A673 (cell line): ENCODE results near the gene NEDD4. TPM values are rescaled to one million over a fixed set of nuclear protein-coding genes. Genes with fewer than 3 reads are reported as not detected.
"Not testable (repeated sequence)": the region's sequence is repeated elsewhere in the genome, so short reads cannot be mapped to it uniquely, and the experiment has no call there.

ENCODE experiments used
- BruUV-seq: library from RNA; stranded (reverse); fragments of 400-500 nt; replicated peaks from 2 replicates; lab custom pipeline; 2021; lab: Mats Ljungman, UMichigan
- CTCF ChIA-PET: fragments of 300-600 bp; sonication (Branson Sonifier 250); formaldehyde crosslinking; loops from one replicate; lab custom pipeline; 2022; ENCODE audit warnings: antibody characterized with exemption; lab: Charles Lee
- POLR2A ChIA-PET: fragments of 300-600 bp; sonication (Branson Sonifier 250); formaldehyde crosslinking; loops from one replicate; lab custom pipeline; 2022; ENCODE audit warnings: antibody characterized with exemption; ENCODE audit not compliant: low non-redundant PET; lab: Charles Lee
- DNase-seq: peaks from one replicate; pipeline ENCODE4 v3.0.0-alpha.2; 2015; ENCODE audit warnings: low spot score
- H3K27ac ChIP-seq: fragments of 200-600 bp; sonication (generic); 2 replicates; pipeline ENCODE4 v1.5.1; 2016; ENCODE audit warnings: mixed run types, low read depth, mild to moderate bottlenecking, mixed read lengths, antibody characterized with exemption, low read length; ENCODE audit not compliant: poor library complexity, severe bottlenecking
- H3K27me3 ChIP-seq: fragments of 200-600 bp; sonication (generic); replicated peaks from 2 replicates; pipeline ENCODE4 v1.6.1; 2017; ENCODE audit warnings: mixed run types, low read depth, mild to moderate bottlenecking, mixed read lengths, antibody characterized with exemption, low read length; ENCODE audit not compliant: insufficient read depth, poor library complexity
- H3K36me3 ChIP-seq: fragments of 200-600 bp; sonication (generic); 2 replicates; pipeline ENCODE4 v1.6.1; 2016; ENCODE audit warnings: mixed run types, mild to moderate bottlenecking, mixed read lengths, antibody characterized with exemption, low read length; ENCODE audit not compliant: insufficient read depth, poor library complexity, severe bottlenecking
- H3K4me1 ChIP-seq: fragments of 200-600 bp; sonication (generic); 2 replicates; pipeline ENCODE4 v1.6.1; 2017; ENCODE audit warnings: mixed run types, mild to moderate bottlenecking, mixed read lengths, antibody characterized with exemption, low read length; ENCODE audit not compliant: insufficient read depth, poor library complexity, severe bottlenecking
- H3K4me3 ChIP-seq: fragments of 200-600 bp; sonication (generic); 2 replicates; pipeline ENCODE4 v1.5.1; 2016; ENCODE audit warnings: low read depth, mixed run types, mild to moderate bottlenecking, mixed read lengths, low read length; ENCODE audit not compliant: poor library complexity, severe bottlenecking
- H3K9me3 ChIP-seq: fragments of 200-600 bp; sonication (generic); 2 replicates; pipeline ENCODE4 v1.6.1; 2016; ENCODE audit warnings: mixed run types, low read depth, mild to moderate bottlenecking, mixed read lengths, antibody characterized with exemption, low read length; ENCODE audit not compliant: poor library complexity, severe bottlenecking
- CTCF ChIP-seq: fragments of 300-800, 200-600 bp; sonication (generic); conservative IDR thresholded peaks from 2 replicates; pipeline ENCODE4 v1.5.1; 2017; ENCODE audit warnings: low read depth, mild to moderate bottlenecking, antibody characterized with exemption, low read length, moderate library complexity, mixed read lengths
- EZH2 ChIP-seq: fragments of 200-600 bp; sonication (generic); IDR thresholded peaks from 2 replicates; pipeline ENCODE4 v1.6.1; 2017; ENCODE audit warnings: borderline replicate concordance, low read depth, mild to moderate bottlenecking, mixed read lengths, antibody characterized with exemption, low read length; ENCODE audit not compliant: poor library complexity, severe bottlenecking
- intact Hi-C: fragments of 100-400 bp; cut with micrococcal nuclease; formaldehyde crosslinking; loops from one replicate; pipeline ENCODE4 v1.10.0; 2022; ENCODE audit not compliant: unreplicated experiment
- total RNA-seq: library from RNA; stranded (reverse); gene quantifications from 2 replicates; pipeline ENCODE4 v1.2.3, GENCODE V29; 2021

Gene NEDD4
- total RNA-seq, 1 experiment from 2014 or later: 23.1 TPM

DNA sequence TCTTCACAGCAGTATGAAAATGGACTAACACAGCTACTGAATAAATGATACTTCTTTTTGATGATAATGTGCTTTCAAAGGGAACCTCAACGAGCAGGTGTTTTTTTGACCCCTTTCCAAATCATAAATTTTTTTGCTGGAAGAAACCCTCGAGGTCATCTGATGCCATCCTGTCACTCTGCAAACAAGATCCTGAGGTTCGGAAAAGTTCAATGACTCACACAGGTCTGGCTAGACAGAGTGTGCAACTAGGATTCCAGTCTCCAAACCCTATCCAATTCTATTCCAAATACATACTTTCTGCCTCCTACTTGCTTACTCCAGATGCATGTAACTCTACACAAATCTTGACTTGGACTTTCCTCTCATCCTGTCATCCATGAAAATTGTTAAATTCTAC, 124.7 kb downstream of the NEDD4 start:
- intact Hi-C loops: no loop called here
- no peak for DNase-seq

GRCh38 chr15:55868291-55868690, 125.1 kb downstream of the NEDD4 start:
- H3K27me3 ChIP-seq, CTCF ChIA-PET, DNase-seq, H3K36me3 ChIP-seq, H3K9me3 ChIP-seq, POLR2A ChIA-PET, H3K4me3 ChIP-seq, intact Hi-C loops, H3K27ac ChIP-seq, H3K4me1 ChIP-seq, BruUV-seq: not testable (repeated sequence)

More for the DNA sequence above, 124.7 kb downstream of the NEDD4 start:
- CTCF ChIA-PET: no interaction called here
- TF ChIP-seq CTCF (no peak), EZH2 (no peak)
- Histone ChIP-seq H3K27me3 (no peaks in the 10 kb centered on the region), H3K9me3 (no peaks in the 10 kb centered on the region), H3K4me1 (peaks cover 8% of the 10 kb centered on the region), H3K27ac (no peak overlapping the region), H3K4me3 (no peak overlapping the region), H3K36me3 (no peaks in the 10 kb centered on the region)
- no TSS peak for BruUV-seq
- POLR2A ChIA-PET: no interaction called here

- no peaks in the 10 kb centered on the region for H3K4me1 ChIP-seq
- POLR2A ChIA-PET: no interaction called here
- peaks cover 10% of the 10 kb centered on the region for H3K36me3 ChIP-seq
- BruUV-seq: no TSS peak
- TF ChIP-seq CTCF (no peak), EZH2 (no peak)
- H3K27me3 ChIP-seq: no peaks in the 10 kb centered on the region
- CTCF ChIA-PET: no interaction called here
- no peaks in the 10 kb centered on the region for H3K9me3 ChIP-seq
- intact Hi-C loops: no loop called here
- H3K27ac ChIP-seq: no peak overlapping the region
- DNase-seq: no peak
- no peak overlapping the region for H3K4me3 ChIP-seq
These were observed 129.5 kb downstream of the NEDD4 start for GRCh38 chr15:55863911-55864310.

DNA sequence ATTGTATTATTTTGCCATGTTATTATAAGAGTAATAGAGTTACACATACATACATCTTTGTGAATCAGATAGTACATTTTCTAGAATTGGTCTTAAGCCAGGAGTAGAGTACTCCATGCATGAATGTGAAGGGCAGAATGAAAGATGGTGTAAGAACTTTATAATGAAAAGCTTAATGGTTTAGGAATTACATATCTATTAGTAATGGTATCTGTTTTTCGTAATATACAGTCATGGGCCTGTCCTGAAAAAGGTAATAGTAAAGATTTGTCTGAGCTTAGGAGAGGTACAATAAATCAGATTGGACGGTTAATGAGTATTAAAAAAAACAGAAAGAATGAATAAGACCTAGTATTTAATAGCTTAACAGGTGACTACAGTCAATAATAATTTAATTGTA, 132.3 kb downstream of the NEDD4 start:
- intact Hi-C loops: no loop called here
- ChIA-PET CTCF (no interaction called here), POLR2A (interaction anchor here (0.6 kb wide), 1 partner anchor 664 kb away, joined by 3 read pairs; the partner anchor contains the start of gene RSL24D1)
- TF ChIP-seq CTCF (no peak), EZH2 (no peak)
- H3K4me3 ChIP-seq: no peak overlapping the region
- H3K36me3 ChIP-seq: peaks cover 10% of the 10 kb centered on the region
- no peaks in the 10 kb centered on the region for H3K27me3 ChIP-seq
- BruUV-seq: no TSS peak
- DNase-seq: no peak
- no peaks in the 10 kb centered on the region for H3K9me3 ChIP-seq
- no peak overlapping the region for H3K27ac ChIP-seq
- H3K4me1 ChIP-seq: no peaks in the 10 kb centered on the region
